K562 (cell line): Measurements from ENCODE around the gene NASP. TPM values are rescaled to one million over a fixed set of nuclear protein-coding genes. Genes with fewer than 3 reads are reported as not detected.

Source experiments
- ATAC-seq: fragments of 200-7000 bp; cut with Tn5 transposase; 3 replicates; pipeline ENCODE4 v1.9.1; 2020; ENCODE audit warnings: moderate library complexity
- BruUV-seq: library from RNA; stranded (reverse); fragments of 400-500 nt; replicated peaks from 2 replicates; lab custom pipeline; 2021; lab: Mats Ljungman, UMichigan
- CTCF ChIA-PET: fragments of 300-600 bp; formaldehyde crosslinking; extraction: SDS; loops from one replicate; lab custom pipeline; 2021; ENCODE audit warnings: low intra/inter-chr PET ratio; lab: Yijun Ruan, JAX
- POLR2A ChIA-PET: fragments of 300-600, 350-650 bp; sonication (Branson Sonifier 250); formaldehyde crosslinking; extraction: SDS; loops from one replicate; lab custom pipeline; 2021; ENCODE audit warnings: antibody characterized with exemption, inconsistent platforms; lab: Yijun Ruan, JAX
- DNase-seq, 4 experiments: peaks; one replicate each; pipeline versions ENCODE4 v3.0.0 to v3.0.0-alpha.2; 2011 to 2018; ENCODE audit warnings: low spot score in 3 of 4, mixed read lengths in 3 of 4; ENCODE audit errors: extremely low read depth in 1 of 4
- FAIRE-seq: peaks from 2 replicates; lab custom pipeline; 2011; peaks lifted over from hg19 to GRCh38; lab: Jason Lieb, UNC
- H2AFZ ChIP-seq: 2 replicates; pipeline ENCODE4 v1.6.0; 2011; ENCODE audit warnings: low read depth, low read length, control low read depth, inconsistent platforms
- H3K27ac ChIP-seq: fragments of 200-600 bp; 3 replicates; pipeline ENCODE4 v1.8.0; 2011; ENCODE audit warnings: low read depth, mild to moderate bottlenecking, control low read depth, inconsistent platforms, low read length, moderate library complexity, mixed read lengths; ENCODE audit errors: extremely low read depth
- H3K27me3 ChIP-seq, 2 experiments: fragments of 300-600 bp in 1 of 2; 2 replicates in 1 of 2; 3 replicates in 1 of 2; pipeline versions ENCODE4 v1.6.0 to v1.8.0; 2011; ENCODE audit warnings: inconsistent platforms in 2 of 2, low read length in 2 of 2, mild to moderate bottlenecking in 1 of 2, mixed read lengths in 1 of 2, moderate library complexity in 1 of 2; ENCODE audit not compliant: control insufficient read depth in 2 of 2, insufficient read depth in 2 of 2
- H3K36me3 ChIP-seq: fragments of 300-600 bp; 3 replicates; pipeline ENCODE4 v1.8.0; 2011; ENCODE audit warnings: mild to moderate bottlenecking, low read length, inconsistent platforms; ENCODE audit not compliant: control insufficient read depth, insufficient read depth
- H3K4me1 ChIP-seq, 2 experiments: fragments of 200-600 bp in 1 of 2; replicated peaks in 1 of 2; 2 replicates in 1 of 2; 3 replicates in 1 of 2; pipeline versions ENCODE4 v1.5.1 to v1.8.0; 2011; ENCODE audit warnings: inconsistent platforms in 2 of 2, low read length in 2 of 2, mild to moderate bottlenecking in 1 of 2, mixed read lengths in 1 of 2, moderate library complexity in 1 of 2; ENCODE audit not compliant: control insufficient read depth in 2 of 2, insufficient read depth in 2 of 2
- H3K4me2 ChIP-seq: 2 replicates; pipeline ENCODE4 v1.6.1; 2011; ENCODE audit warnings: low read length, control low read depth, inconsistent platforms, mixed read lengths; ENCODE audit not compliant: insufficient read depth
- H3K4me3 ChIP-seq: fragments of 200-600 bp; sonication (generic), shearing (Covaris generic); 2 replicates; pipeline ENCODE4 v1.5.1; 2016; ENCODE audit warnings: control low read depth, inconsistent platforms
- H3K79me2 ChIP-seq: fragments of 200-600 bp; 3 replicates; pipeline ENCODE4 v1.8.0; 2011; ENCODE audit warnings: low read length, inconsistent platforms; ENCODE audit not compliant: control insufficient read depth, insufficient read depth
- H3K9ac ChIP-seq, 2 experiments: 2 replicates each; pipeline versions ENCODE4 v1.6.0 to v1.6.1; 2011; ENCODE audit warnings: low read depth in 2 of 2, low read length in 2 of 2, control low read depth in 1 of 2, inconsistent platforms in 1 of 2, mild to moderate bottlenecking in 1 of 2, mixed read lengths in 1 of 2; ENCODE audit not compliant: insufficient read depth in 1 of 2
- H3K9me1 ChIP-seq: one replicate; pipeline ENCODE4 v1.6.0; 2011; ENCODE audit warnings: inconsistent platforms, mild to moderate bottlenecking, low read length, moderate library complexity; ENCODE audit not compliant: control insufficient read depth, insufficient read depth
- H3K9me3 ChIP-seq: replicated peaks from 2 replicates; pipeline ENCODE4 v1.5.1; 2011; ENCODE audit warnings: low read depth, low read length, inconsistent platforms; ENCODE audit not compliant: control insufficient read depth, insufficient read depth
- H4K20me1 ChIP-seq: replicated peaks from 2 replicates; pipeline ENCODE4 v1.6.1; 2011; ENCODE audit warnings: low read length, inconsistent platforms, mixed read lengths; ENCODE audit not compliant: control insufficient read depth, insufficient read depth
- CBX8 ChIP-seq: fragments of 200-600 bp; sonication (generic); IDR thresholded peaks from 2 replicates; pipeline ENCODE4 v1.6.1; 2012; ENCODE audit warnings: borderline replicate concordance, mixed run types, low read depth, mild to moderate bottlenecking, moderate library complexity, mixed read lengths, low read length, control low read depth, inconsistent platforms; ENCODE audit not compliant: poor library complexity, severe bottlenecking; ENCODE audit errors: extremely low read depth
- CTBP1 ChIP-seq: fragments of 450-650 bp; IDR thresholded peaks from 2 replicates; pipeline ENCODE4 v1.6.1; 2016; ENCODE audit warnings: borderline replicate concordance
- DLX4 ChIP-seq: fragments of 250-450 bp; sonication (Bioruptor Pico); IDR thresholded peaks from 2 replicates; pipeline ENCODE4 v1.6.1; 2021; ENCODE audit warnings: mild to moderate bottlenecking
- KAT8 ChIP-seq: fragments of 450-650 bp; IDR thresholded peaks from 2 replicates; pipeline ENCODE4 v1.6.1; 2016; ENCODE audit warnings: low read depth, mild to moderate bottlenecking
- KDM1A ChIP-seq, 2 experiments: fragments of 450-650 bp; IDR thresholded peaks; 2 replicates each; pipeline ENCODE4 v1.6.1; 2016; ENCODE audit warnings: mild to moderate bottlenecking in 2 of 2
- NFE2L1 ChIP-seq: fragments of 450-650 bp; IDR thresholded peaks from 2 replicates; pipeline ENCODE4 v1.6.1; 2016; ENCODE audit warnings: missing genetic modification characterization, low read depth, mild to moderate bottlenecking, missing compliant biosample characterization, moderate library complexity, borderline replicate concordance
- PHF21A ChIP-seq: fragments of 450-650 bp; IDR thresholded peaks from 2 replicates; pipeline ENCODE4 v1.6.1; 2017; ENCODE audit warnings: low read depth, borderline replicate concordance
- POLR3G ChIP-seq: IDR thresholded peaks from 2 replicates; pipeline ENCODE4 v1.6.1; 2011; ENCODE audit not compliant: insufficient read length, insufficient replicate concordance; ENCODE audit errors: extremely low read depth
- TBP ChIP-seq: optimal IDR thresholded peaks from 2 replicates; pipeline ENCODE3; 2011; ENCODE audit warnings: low read depth, low read length, improper control_type of control experiment
- U2AF2 ChIP-seq: fragments of 200-400 bp; formaldehyde crosslinking; optimal IDR thresholded peaks from 2 replicates; pipeline ENCODE3; 2017; ENCODE audit warnings: low read depth, mild to moderate bottlenecking, low read length
- ZMIZ1 ChIP-seq, 2 experiments: fragments of 150-350 bp in 1 of 2; IDR thresholded peaks; 2 replicates each; pipeline ENCODE4 v1.6.1; 2012 to 2016; ENCODE audit warnings: low read depth in 2 of 2, low read length in 2 of 2, mild to moderate bottlenecking in 1 of 2, moderate library complexity in 1 of 2
- ZNF124 ChIP-seq: sonication (generic); formaldehyde crosslinking; IDR thresholded peaks from 2 replicates; pipeline ENCODE4 v1.8.1; 2022; ENCODE audit warnings: missing genetic modification reagents
- ZNF785 ChIP-seq: fragments of 250-450 bp; sonication (Bioruptor Pico); IDR thresholded peaks from 2 replicates; pipeline ENCODE4 v1.4.0; 2020; ENCODE audit warnings: mild to moderate bottlenecking
- WGBS: fragments of 100-300 bp; shearing (Covaris generic); methylation state at CpG from one replicate; pipeline ENCODE4 v1.1.6; 2016; ENCODE audit warnings: low coverage, mixed read lengths; ENCODE audit not compliant: insufficient coverage; ENCODE audit errors: missing lambda C conversion rate; 5-methylcytosine and 5-hydroxymethylcytosine counted together
- in situ Hi-C: fragments of 300-500 bp; cut with MboI; formaldehyde crosslinking; loops from 4 replicates; pipeline ENCODE4 v1.15.0; 2018; ENCODE audit warnings: inconsistent platforms, mixed read lengths
- intact Hi-C: fragments of 100-400 bp; cut with micrococcal nuclease; formaldehyde crosslinking; loops from 2 replicates; pipeline ENCODE4 v1.14.2; 2022
- polyA plus RNA-seq, 8 experiments: library from polyadenylated mRNA; depleted of rRNA in 4 of 8; stranded (reverse) in 5 of 8; unstranded in 3 of 8; fragments of >200 nt; fragmentation: Nextera tagmentation in 2 of 8; fragmentation: Illumina TruSeq in 1 of 8; extraction: Ambion mirVana in 2 of 8; extraction: Trizol in 1 of 8; gene quantifications; 2 replicates each; pipeline versions ENCODE4 v1.2.1 to v1.2.3, GENCODE V29; 2011 to 2014; ENCODE audit warnings: inconsistent platforms in 1 of 8, missing spikeins in 1 of 8
- total RNA-seq, 7 experiments: library from RNA; depleted of rRNA in 6 of 7; stranded (reverse); fragments of >200 nt in 6 of 7; fragmentation: Illumina TruSeq in 2 of 7; extraction: Trizol in 2 of 7; gene quantifications; 2 replicates each; pipeline versions ENCODE4 v1.2.1 to v1.2.3, GENCODE V29; 2011 to 2021; ENCODE audit warnings: low replicate concordance in 1 of 7
- TF ChIP-seq, protein P1 (sequence below), 2 experiments: IDR thresholded peaks in 1 of 2; conservative IDR thresholded peaks in 1 of 2; 2 replicates each; pipeline ENCODE4 v1.6.1; 2016; ENCODE audit warnings: low read depth in 2 of 2, mild to moderate bottlenecking in 1 of 2, missing compliant biosample characterization in 1 of 2, missing genetic modification characterization in 1 of 2, moderate library complexity in 1 of 2

NASP gene
- total and polyA plus RNA-seq, 9 of the 15 experiments (the other 6 are each of a cell fraction or from before 2014, with no cell fraction given): 199 to 578 (median 419) TPM

GRCh38 chr1:45535988-45536766 is 47.7 kb upstream of the NASP start:
- ChIA-PET POLR2A (interaction anchor here (0.6 to 10.3 kb wide), 8 partner anchors 9 to 600 kb away, joined by 3 to 135 read pairs (median 6); partner anchors contain the start of genes AKR1A1, NASP and PRDX1), CTCF (interaction anchor here (0.7 kb wide), 1 partner anchor 27 kb away, joined by 3 read pairs; no protein-coding TSS in a partner anchor)
- Histone ChIP-seq H3K4me1 (peaks cover 0 to 16% of the 10 kb centered on the region in 2 experiments; a peak in 4 of 5 replicates), H3K9me1 (no peaks in the 10 kb centered on the region), H3K4me3 (no peak overlapping the region), H3K9ac (no peak overlapping the region), H3K4me2 (no peak overlapping the region), H4K20me1 (no peaks in the 10 kb centered on the region), H3K9me3 (no peaks in the 10 kb centered on the region), H2AFZ (no peak overlapping the region), H3K79me2 (no peaks in the 10 kb centered on the region), H3K27me3 (no peaks in the 10 kb centered on the region), H3K36me3 (no peaks in the 10 kb centered on the region), H3K27ac (no peak overlapping the region)
- intact Hi-C loops (no loop called here), in situ Hi-C loops (no loop called here)
- 37% methylated on average over 6 of the region's 6 CpGs for WGBS
- ATAC-seq (peak; percentile 82), FAIRE-seq (peak; percentile 84), DNase-seq (peak in 1 of 4 experiments; percentile 49)
- no TSS peak for BruUV-seq
- TF ChIP-seq U2AF2 (no peak), KDM1A (IDR thresholded peaks at IDR 0.05) (peak; percentile 75 to 80), DLX4 (CRISPR knock-in tag) (no peak), KAT8 (no peak), ZNF785 (no peak), POLR3G (no peak), ZMIZ1 (IDR thresholded peaks at IDR 0.05; ENCODE audit: low read depth in 2 of 2, low read length in 2 of 2) (no peak), CBX8 (no peak), NFE2L1 (tag) (no peak), PHF21A (no peak), TBP (no peak), ZNF124 (CRISPR knock-in tag) (no peak), CTBP1 (peak; percentile 24; the same call in 1 of the 2 replicates)
- TF ChIP-seq, protein P1, sequence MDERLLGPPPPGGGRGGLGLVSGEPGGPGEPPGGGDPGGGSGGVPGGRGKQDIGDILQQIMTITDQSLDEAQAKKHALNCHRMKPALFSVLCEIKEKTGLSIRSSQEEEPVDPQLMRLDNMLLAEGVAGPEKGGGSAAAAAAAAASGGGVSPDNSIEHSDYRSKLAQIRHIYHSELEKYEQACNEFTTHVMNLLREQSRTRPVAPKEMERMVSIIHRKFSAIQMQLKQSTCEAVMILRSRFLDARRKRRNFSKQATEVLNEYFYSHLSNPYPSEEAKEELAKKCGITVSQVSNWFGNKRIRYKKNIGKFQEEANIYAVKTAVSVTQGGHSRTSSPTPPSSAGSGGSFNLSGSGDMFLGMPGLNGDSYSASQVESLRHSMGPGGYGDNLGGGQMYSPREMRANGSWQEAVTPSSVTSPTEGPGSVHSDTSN (CRISPR knock-in tag; IDR thresholded peaks at IDR 0.05; ENCODE audit: low read depth): no peak
- TF ChIP-seq, protein P1 (tag; conservative IDR thresholded peaks at IDR 0.05; ENCODE audit: low read depth): peak; percentile 84
